ENCODE data around the gene ENTREP1.

DNA sequence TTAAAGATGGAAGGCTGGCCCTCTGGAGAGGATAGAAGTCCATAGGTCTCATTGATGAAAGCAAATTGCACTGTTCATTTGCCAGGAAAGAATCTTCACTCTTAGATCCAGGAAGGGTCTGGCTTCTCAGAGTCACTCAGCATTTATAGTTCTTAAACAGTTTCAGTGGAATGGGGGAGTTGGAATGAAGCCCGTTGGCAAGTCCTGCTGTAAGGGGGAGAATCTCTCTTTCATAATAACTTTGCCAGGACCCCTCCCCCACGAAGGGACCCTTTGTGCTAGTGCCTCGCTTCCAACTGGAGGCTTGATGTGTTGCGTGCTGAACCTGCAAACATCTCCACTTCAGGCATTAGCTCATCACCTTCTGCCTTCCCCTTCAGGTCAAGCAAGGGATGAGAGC lies 57.1 kb downstream of the ENTREP1 start:
- TF ChIP-seq CTCF (conservative IDR thresholded peaks at IDR 0.05): no peak
- no peak for TF ChIP-seq ZFX (IDR thresholded peaks at IDR 0.05)

Data from C4-2B (cell line).